ENCODE measurements around the gene CBR3.

DNA sequence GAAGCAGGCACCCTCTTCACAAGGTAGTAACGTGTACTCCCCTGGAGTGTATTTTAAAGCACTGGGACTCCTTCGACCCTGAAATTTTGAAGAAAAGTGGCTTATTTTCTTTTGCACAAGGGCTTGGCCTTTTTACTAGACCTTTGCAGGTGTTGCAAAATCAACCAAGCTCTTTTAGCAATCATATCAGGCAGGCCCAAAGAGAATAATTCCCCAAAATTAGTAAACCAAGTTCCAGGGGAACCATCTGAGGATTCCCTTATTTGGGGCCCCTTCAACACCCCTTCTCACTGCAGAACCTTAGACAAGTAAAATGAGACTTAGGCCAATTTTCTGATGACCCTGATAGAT is 36.7 kb upstream of the CBR3 start:
- TF ChIP-seq CTCF (conservative IDR thresholded peaks at IDR 0.05; ENCODE audit: low read depth, low read length) (no peak), RCOR1 (IDR thresholded peaks at IDR 0.05; ENCODE audit: insufficient replicate concordance, low read length) (no peak), RFX5 (IDR thresholded peaks at IDR 0.05; ENCODE audit: low read depth, low read length) (no peak), RAD21 (IDR thresholded peaks at IDR 0.05; ENCODE audit: low read length) (no peak), POLR2A (IDR thresholded peaks at IDR 0.05; ENCODE audit: low read depth, low read length) (no peak), MAZ (IDR thresholded peaks at IDR 0.05; ENCODE audit: borderline replicate concordance, low read depth, low read length) (no peak), BHLHE40 (IDR thresholded peaks at IDR 0.05; ENCODE audit: low read depth, low read length) (no peak), CEBPB (IDR thresholded peaks at IDR 0.05; ENCODE audit: low read depth, low read length) (no peak)
- TF ChIP-seq, protein P1, sequence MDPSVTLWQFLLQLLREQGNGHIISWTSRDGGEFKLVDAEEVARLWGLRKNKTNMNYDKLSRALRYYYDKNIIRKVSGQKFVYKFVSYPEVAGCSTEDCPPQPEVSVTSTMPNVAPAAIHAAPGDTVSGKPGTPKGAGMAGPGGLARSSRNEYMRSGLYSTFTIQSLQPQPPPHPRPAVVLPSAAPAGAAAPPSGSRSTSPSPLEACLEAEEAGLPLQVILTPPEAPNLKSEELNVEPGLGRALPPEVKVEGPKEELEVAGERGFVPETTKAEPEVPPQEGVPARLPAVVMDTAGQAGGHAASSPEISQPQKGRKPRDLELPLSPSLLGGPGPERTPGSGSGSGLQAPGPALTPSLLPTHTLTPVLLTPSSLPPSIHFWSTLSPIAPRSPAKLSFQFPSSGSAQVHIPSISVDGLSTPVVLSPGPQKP (IDR thresholded peaks at IDR 0.05; ENCODE audit: borderline replicate concordance, low read depth, low read length) = no peak
